GM12864 (cell line): ENCODE data around the gene PAK6.

Source experiments
- DNase-seq: peaks from one replicate; pipeline ENCODE4 v3.0.0-alpha.2; 2011; ENCODE audit warnings: low read depth
- H3K4me3 ChIP-seq: 2 replicates; pipeline ENCODE4 v1.5.1; 2011; ENCODE audit warnings: mild to moderate bottlenecking, low read depth, low read length, control low read depth
- TF ChIP-seq, protein P1 (sequence below): IDR thresholded peaks from 2 replicates; pipeline ENCODE4 v1.5.1; 2011; ENCODE audit warnings: low read depth, mild to moderate bottlenecking, moderate library complexity, low read length, control low read depth, inconsistent platforms; ENCODE audit errors: missing control alignments

The PAK6 gene

DNA sequence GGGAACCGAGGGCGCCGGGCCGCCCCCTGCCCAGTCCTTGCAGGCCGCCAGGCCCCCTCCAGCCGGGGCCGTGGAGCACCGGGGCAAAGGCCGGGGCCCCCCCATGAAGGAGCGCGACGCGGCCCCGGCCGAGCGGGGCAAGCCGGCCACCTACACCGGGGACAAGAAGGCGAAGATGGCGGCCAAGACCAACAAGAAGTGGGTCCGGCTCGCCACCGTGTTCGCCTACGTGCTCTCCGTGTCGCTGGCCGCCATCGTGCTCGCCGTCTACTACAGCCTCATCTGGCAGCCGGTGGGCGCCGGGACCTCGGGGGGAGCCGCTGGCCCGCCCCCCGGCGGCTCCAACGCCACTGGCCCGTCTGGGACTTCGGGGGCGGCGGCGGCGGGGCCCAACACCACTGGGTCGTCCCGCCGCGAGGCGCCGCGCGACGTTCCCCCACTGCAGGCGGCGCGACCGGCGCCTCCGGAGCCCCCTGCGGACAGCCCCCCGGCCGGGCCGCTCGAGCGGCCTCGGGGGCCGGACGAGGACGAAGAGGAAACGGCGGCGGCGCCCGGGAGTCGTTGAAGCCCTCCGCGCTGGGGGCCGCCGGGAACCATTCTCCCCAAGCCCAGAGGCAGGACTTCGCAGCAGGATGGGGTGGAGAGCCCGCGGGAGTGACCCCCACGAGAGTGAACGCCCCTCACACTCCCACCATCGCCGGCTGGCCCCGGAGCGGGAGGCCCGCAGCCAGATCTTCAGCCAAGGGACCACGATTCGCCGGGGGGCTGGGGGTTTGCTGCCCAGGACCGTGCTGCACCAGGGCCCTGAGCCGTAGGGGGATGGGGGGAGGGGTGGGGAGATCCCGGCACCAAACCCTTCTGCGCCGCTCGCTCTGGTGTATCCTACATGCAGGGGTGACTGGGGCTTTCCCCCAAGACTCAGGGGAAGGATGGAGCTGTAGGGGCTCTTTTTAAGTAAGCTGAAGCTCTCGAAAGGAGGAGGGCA, 85.4 kb downstream of the PAK6 start:
- TF ChIP-seq, protein P1, sequence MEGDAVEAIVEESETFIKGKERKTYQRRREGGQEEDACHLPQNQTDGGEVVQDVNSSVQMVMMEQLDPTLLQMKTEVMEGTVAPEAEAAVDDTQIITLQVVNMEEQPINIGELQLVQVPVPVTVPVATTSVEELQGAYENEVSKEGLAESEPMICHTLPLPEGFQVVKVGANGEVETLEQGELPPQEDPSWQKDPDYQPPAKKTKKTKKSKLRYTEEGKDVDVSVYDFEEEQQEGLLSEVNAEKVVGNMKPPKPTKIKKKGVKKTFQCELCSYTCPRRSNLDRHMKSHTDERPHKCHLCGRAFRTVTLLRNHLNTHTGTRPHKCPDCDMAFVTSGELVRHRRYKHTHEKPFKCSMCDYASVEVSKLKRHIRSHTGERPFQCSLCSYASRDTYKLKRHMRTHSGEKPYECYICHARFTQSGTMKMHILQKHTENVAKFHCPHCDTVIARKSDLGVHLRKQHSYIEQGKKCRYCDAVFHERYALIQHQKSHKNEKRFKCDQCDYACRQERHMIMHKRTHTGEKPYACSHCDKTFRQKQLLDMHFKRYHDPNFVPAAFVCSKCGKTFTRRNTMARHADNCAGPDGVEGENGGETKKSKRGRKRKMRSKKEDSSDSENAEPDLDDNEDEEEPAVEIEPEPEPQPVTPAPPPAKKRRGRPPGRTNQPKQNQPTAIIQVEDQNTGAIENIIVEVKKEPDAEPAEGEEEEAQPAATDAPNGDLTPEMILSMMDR: no peak
- DNase-seq: no peak
- H3K4me3 ChIP-seq: peak overlapping the region; percentile 68

DNA sequence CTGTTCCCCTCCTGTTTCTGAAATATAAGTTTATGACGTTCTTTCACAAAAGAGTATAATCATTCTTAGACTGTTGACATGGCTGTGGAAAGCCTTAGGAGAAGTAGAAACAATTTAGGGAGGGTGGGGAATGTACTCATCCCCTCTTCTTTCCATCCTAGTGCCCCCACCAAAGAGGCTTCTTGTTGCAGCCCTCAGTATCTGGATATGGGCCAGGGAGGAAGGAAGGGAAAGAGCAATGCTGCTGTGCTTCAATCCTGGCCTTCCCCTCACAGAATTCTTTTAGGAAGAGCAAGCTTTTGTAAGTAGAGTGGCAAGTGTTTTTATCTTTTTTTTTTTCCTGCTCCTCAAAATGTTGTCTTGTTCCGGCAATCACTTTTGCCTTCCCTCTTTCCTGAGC, 86.3 kb downstream of the PAK6 start:
- H3K4me3 ChIP-seq: no peak overlapping the region
- TF ChIP-seq, protein P1: no peak
- DNase-seq: no peak

DNA sequence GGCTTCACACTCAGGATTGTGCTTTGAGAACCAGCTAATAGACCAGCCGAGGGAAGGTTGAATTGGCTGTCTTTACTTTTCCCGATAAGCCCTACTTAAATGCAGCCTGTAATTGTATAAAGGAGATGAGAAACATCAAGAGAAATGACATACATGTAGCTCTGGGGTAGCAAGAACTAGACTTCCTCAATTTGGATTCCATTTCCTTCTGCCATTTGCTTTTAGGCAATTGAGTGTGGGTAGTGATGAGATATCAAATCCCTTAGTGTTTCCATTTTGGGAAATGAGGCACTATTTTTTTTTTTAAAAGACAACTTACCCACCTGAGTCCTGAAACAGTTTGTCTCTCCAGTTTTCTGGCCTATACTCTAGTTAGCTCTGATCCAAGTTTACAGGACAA, 86.8 kb downstream of the PAK6 start:
- TF ChIP-seq, protein P1: no peak
- DNase-seq: no peak
- H3K4me3 ChIP-seq: no peak overlapping the region
